Glutamatergic neuron (in vitro differentiated cells): ENCODE data around the gene RPL22. TPM values are rescaled to one million over a fixed set of nuclear protein-coding genes. Genes with fewer than 3 reads are reported as not detected.

ENCODE experiments used
- DNase-seq: peaks from one replicate; pipeline ENCODE4 v3.0.0; 2022
- H3K27ac Mint-ChIP-seq: one replicate; pipeline ENCODE4 v1.8.0; 2020; ENCODE audit warnings: mild to moderate bottlenecking, mixed read lengths, inconsistent platforms; ENCODE audit not compliant: unreplicated experiment
- H3K27me3 Mint-ChIP-seq: one replicate; pipeline ENCODE4 v1.8.0; 2020; ENCODE audit warnings: mild to moderate bottlenecking, moderate library complexity, mixed read lengths, inconsistent platforms; ENCODE audit not compliant: unreplicated experiment
- H3K36me3 Mint-ChIP-seq: one replicate; pipeline ENCODE4 v1.8.0; 2020; ENCODE audit warnings: mild to moderate bottlenecking, mixed read lengths, inconsistent platforms; ENCODE audit not compliant: unreplicated experiment
- H3K4me1 Mint-ChIP-seq: one replicate; pipeline ENCODE4 v1.8.0; 2020; ENCODE audit warnings: mild to moderate bottlenecking, low read depth, mixed read lengths, inconsistent platforms; ENCODE audit not compliant: unreplicated experiment
- H3K4me3 Mint-ChIP-seq: one replicate; pipeline ENCODE4 v1.8.0; 2020; ENCODE audit warnings: mild to moderate bottlenecking, mixed read lengths, inconsistent platforms; ENCODE audit not compliant: unreplicated experiment
- H3K9me3 Mint-ChIP-seq: one replicate; pipeline ENCODE4 v1.8.0; 2020; ENCODE audit warnings: mild to moderate bottlenecking, moderate library complexity, mixed read lengths, inconsistent platforms; ENCODE audit not compliant: unreplicated experiment
- CTCF ChIP-seq: fragments of 200-600 bp; sonication (generic); IDR thresholded peaks from one replicate; pipeline ENCODE4 v1.5.0; 2021; ENCODE audit not compliant: partially characterized antibody, unreplicated experiment
- total RNA-seq: library from RNA; stranded (reverse); fragmentation: NEBNext Ultra II Directional; extraction: Animal tissue kit (Norgen Biotek cat#: 25700); gene quantifications from one replicate; pipeline ENCODE4 v1.2.1, GENCODE V29; 2021; ENCODE audit not compliant: unreplicated experiment

The RPL22 gene
- total RNA-seq, 1 donor from 2014 or later, result 275 TPM

DNA sequence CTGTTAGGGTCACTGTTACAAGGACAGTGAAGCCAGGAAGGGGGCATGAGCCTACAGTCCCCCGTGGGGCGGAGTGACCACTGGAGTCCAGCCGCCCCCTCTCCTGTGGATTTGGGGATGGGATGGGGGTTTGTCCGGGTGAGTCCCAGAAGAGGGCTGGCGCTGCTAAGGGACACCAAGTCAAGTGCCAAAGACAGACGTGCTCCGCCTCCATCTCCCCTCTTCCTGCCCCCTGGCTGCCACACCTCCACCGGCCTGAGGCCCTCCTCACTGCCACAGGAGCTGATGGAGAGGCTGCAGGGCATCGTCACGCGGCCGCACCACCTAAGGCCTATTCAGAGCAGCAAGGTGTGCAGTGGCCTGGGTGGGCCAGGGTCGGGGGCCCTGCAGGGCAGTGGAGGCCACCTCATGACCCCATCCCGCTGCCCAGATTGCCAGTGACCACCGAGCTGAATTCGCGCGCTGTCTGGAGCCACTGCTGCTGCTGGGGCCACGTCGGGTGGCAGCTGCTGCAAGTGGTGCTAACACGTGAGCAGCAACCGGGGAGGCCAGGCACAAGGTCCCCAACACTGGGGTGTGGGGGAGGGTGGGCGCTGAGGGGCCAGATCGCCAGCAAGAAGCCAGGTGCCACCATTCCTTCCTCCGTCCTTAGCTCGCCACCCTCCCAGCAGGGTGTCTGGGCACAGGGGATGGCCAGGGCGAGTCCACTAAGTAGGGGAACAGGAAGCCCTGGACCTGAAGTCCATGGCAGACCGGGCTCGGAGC is 11.4 kb upstream of the RPL22 start:
- no peak for DNase-seq
- Mint-ChIP-seq H3K4me3 (no peak overlapping the region), H3K9me3 (peaks cover 4% of the 10 kb centered on the region), H3K27ac (no peak overlapping the region), H3K27me3 (peaks cover 9% of the 10 kb centered on the region), H3K36me3 (no peaks in the 10 kb centered on the region), H3K4me1 (no peaks in the 10 kb centered on the region)
- no peak for TF ChIP-seq CTCF

GRCh38 chr1:6209661-6210580 is 10.5 kb upstream of the RPL22 start:
- Mint-ChIP-seq H3K27me3 (peaks cover 8% of the 10 kb centered on the region), H3K36me3 (no peaks in the 10 kb centered on the region), H3K9me3 (peaks cover 2% of the 10 kb centered on the region), H3K4me3 (peak overlapping the region; percentile 64), H3K27ac (no peak overlapping the region), H3K4me1 (no peaks in the 10 kb centered on the region)
- peak; percentile 43 for DNase-seq
- peak; percentile 50 for TF ChIP-seq CTCF

GRCh38 chr1:6208723-6209660 is 9.6 kb upstream of the RPL22 start:
- H3K4me1 Mint-ChIP-seq, result no peaks in the 10 kb centered on the region
- peak; percentile 67 for TF ChIP-seq CTCF
- H3K4me3 Mint-ChIP-seq, result peak overlapping the region; percentile 64
- no peak overlapping the region for H3K27ac Mint-ChIP-seq
- peaks cover 8% of the 10 kb centered on the region for H3K27me3 Mint-ChIP-seq
- peaks cover 2% of the 10 kb centered on the region for H3K9me3 Mint-ChIP-seq
- no peaks in the 10 kb centered on the region for H3K36me3 Mint-ChIP-seq
- DNase-seq, result peak; percentile 71

- no peaks in the 10 kb centered on the region for H3K36me3 Mint-ChIP-seq
- H3K4me3 Mint-ChIP-seq, result no peak overlapping the region
- no peaks in the 10 kb centered on the region for H3K4me1 Mint-ChIP-seq
- H3K27me3 Mint-ChIP-seq, result peaks cover 8% of the 10 kb centered on the region
- no peak for DNase-seq
- H3K9me3 Mint-ChIP-seq, result peaks cover 2% of the 10 kb centered on the region
- no peak for TF ChIP-seq CTCF
- H3K27ac Mint-ChIP-seq, result no peak overlapping the region
Observed at GRCh38 chr1:6207921-6208320, 8.5 kb upstream of the RPL22 start.
